Measurements from ENCODE around the gene IL17D. TPM values are rescaled to one million over a fixed set of nuclear protein-coding genes. Genes with fewer than 3 reads are reported as not detected.
"Not testable (repeated sequence)": the region's sequence is repeated elsewhere in the genome, so short reads cannot be mapped to it uniquely, and the experiment has no call there.

IL17D gene
- total RNA-seq, 1 experiment from 2014 or later = 2.0 TPM

GRCh38 chr13:20673715-20674114, 29.8 kb upstream of the IL17D start:
- no peak overlapping the region for H3K27ac ChIP-seq (ENCODE audit: low read depth, low read length, poor library complexity, severe bottlenecking)
- CTCF ChIA-PET = no interaction called here
- POLR2A ChIA-PET (ENCODE audit: low non-redundant PET) = no interaction called here

GRCh38 chr13:20676213-20676612, 27.3 kb upstream of the IL17D start:
- BruUV-seq (replicated peaks) = no TSS peak
- Histone ChIP-seq H3K9me3 (ENCODE audit: low read depth, low read length, poor library complexity, severe bottlenecking) (no peaks in the 10 kb centered on the region), H3K4me3 (ENCODE audit: low read depth, low read length, poor library complexity, severe bottlenecking) (no peak overlapping the region), H3K4me1 (ENCODE audit: insufficient read depth, low read length, poor library complexity, severe bottlenecking) (no peaks in the 10 kb centered on the region), H3K36me3 (ENCODE audit: insufficient read depth, low read length, poor library complexity, severe bottlenecking) (no peaks in the 10 kb centered on the region), H3K27ac (ENCODE audit: low read depth, low read length, poor library complexity, severe bottlenecking) (no peak overlapping the region), H3K27me3 (replicated peaks; ENCODE audit: insufficient read depth, low read depth, low read length, poor library complexity) (no peaks in the 10 kb centered on the region)
- CTCF ChIA-PET = no interaction called here
- TF ChIP-seq CTCF (conservative IDR thresholded peaks at IDR 0.05; ENCODE audit: low read depth, low read length) (no peak), EZH2 (IDR thresholded peaks at IDR 0.05; ENCODE audit: borderline replicate concordance, low read depth, low read length, poor library complexity, severe bottlenecking) (no peak)
- POLR2A ChIA-PET (ENCODE audit: low non-redundant PET) = no interaction called here
- intact Hi-C loops (cut with micrococcal nuclease; ENCODE audit: unreplicated experiment) = no loop called here
- DNase-seq (ENCODE audit: low spot score) = no peak

More at GRCh38 chr13:20673715-20674114, 29.8 kb upstream of the IL17D start:
- intact Hi-C loops (cut with micrococcal nuclease; ENCODE audit: unreplicated experiment) = no loop called here
- Histone ChIP-seq H3K36me3 (ENCODE audit: insufficient read depth, low read length, poor library complexity, severe bottlenecking) (no peaks in the 10 kb centered on the region), H3K4me3 (ENCODE audit: low read depth, low read length, poor library complexity, severe bottlenecking) (no peak overlapping the region), H3K27me3 (replicated peaks; ENCODE audit: insufficient read depth, low read depth, low read length, poor library complexity) (no peaks in the 10 kb centered on the region), H3K9me3 (ENCODE audit: low read depth, low read length, poor library complexity, severe bottlenecking) (no peaks in the 10 kb centered on the region), H3K4me1 (ENCODE audit: insufficient read depth, low read length, poor library complexity, severe bottlenecking) (no peaks in the 10 kb centered on the region)
- DNase-seq (ENCODE audit: low spot score) = no peak
- no peak for TF ChIP-seq EZH2 (IDR thresholded peaks at IDR 0.05; ENCODE audit: borderline replicate concordance, low read depth, low read length, poor library complexity, severe bottlenecking)
- no TSS peak for BruUV-seq (replicated peaks)

GRCh38 chr13:20678606-20679005, 24.9 kb upstream of the IL17D start:
- H3K9me3 ChIP-seq (ENCODE audit: low read depth, low read length, poor library complexity, severe bottlenecking); H3K36me3 ChIP-seq (ENCODE audit: insufficient read depth, low read length, poor library complexity, severe bottlenecking); intact Hi-C loops (cut with micrococcal nuclease; ENCODE audit: unreplicated experiment); H3K27me3 ChIP-seq (replicated peaks; ENCODE audit: insufficient read depth, low read depth, low read length, poor library complexity); BruUV-seq (replicated peaks); H3K27ac ChIP-seq (ENCODE audit: low read depth, low read length, poor library complexity, severe bottlenecking); CTCF ChIA-PET; H3K4me1 ChIP-seq (ENCODE audit: insufficient read depth, low read length, poor library complexity, severe bottlenecking); H3K4me3 ChIP-seq (ENCODE audit: low read depth, low read length, poor library complexity, severe bottlenecking); POLR2A ChIA-PET (ENCODE audit: low non-redundant PET): not testable (repeated sequence)
- DNase-seq (ENCODE audit: low spot score) = peak; percentile 10

- Histone ChIP-seq H3K36me3 (ENCODE audit: insufficient read depth, low read length, poor library complexity, severe bottlenecking) (no peaks in the 10 kb centered on the region), H3K27me3 (replicated peaks; ENCODE audit: insufficient read depth, low read depth, low read length, poor library complexity) (no peaks in the 10 kb centered on the region), H3K4me1 (ENCODE audit: insufficient read depth, low read length, poor library complexity, severe bottlenecking) (no peaks in the 10 kb centered on the region), H3K9me3 (ENCODE audit: low read depth, low read length, poor library complexity, severe bottlenecking) (no peaks in the 10 kb centered on the region), H3K27ac (ENCODE audit: low read depth, low read length, poor library complexity, severe bottlenecking) (no peak overlapping the region), H3K4me3 (ENCODE audit: low read depth, low read length, poor library complexity, severe bottlenecking) (no peak overlapping the region)
- intact Hi-C loops (cut with micrococcal nuclease; ENCODE audit: unreplicated experiment) = no loop called here
- TF ChIP-seq EZH2 (IDR thresholded peaks at IDR 0.05; ENCODE audit: borderline replicate concordance, low read depth, low read length, poor library complexity, severe bottlenecking) = no peak
- TF ChIP-seq CTCF (conservative IDR thresholded peaks at IDR 0.05; ENCODE audit: low read depth, low read length) = no peak
- ChIA-PET CTCF (no interaction called here), POLR2A (ENCODE audit: low non-redundant PET) (no interaction called here)
- BruUV-seq (replicated peaks) = no TSS peak
- DNase-seq (ENCODE audit: low spot score) = no peak
Measured at GRCh38 chr13:20679879-20680278, 23.6 kb upstream of the IL17D start.

Data from A673 (cell line).